ENCODE results near the gene RPS5.
"Not testable (repeated sequence)": the region's sequence is repeated elsewhere in the genome, so short reads cannot be mapped to it uniquely, and the experiment has no call there.

RPS5 gene

GRCh38 chr19:58406818-58407657, 20.0 kb downstream of the RPS5 start:
- DNase-seq (ENCODE audit: low spot score): no peak

DNA sequence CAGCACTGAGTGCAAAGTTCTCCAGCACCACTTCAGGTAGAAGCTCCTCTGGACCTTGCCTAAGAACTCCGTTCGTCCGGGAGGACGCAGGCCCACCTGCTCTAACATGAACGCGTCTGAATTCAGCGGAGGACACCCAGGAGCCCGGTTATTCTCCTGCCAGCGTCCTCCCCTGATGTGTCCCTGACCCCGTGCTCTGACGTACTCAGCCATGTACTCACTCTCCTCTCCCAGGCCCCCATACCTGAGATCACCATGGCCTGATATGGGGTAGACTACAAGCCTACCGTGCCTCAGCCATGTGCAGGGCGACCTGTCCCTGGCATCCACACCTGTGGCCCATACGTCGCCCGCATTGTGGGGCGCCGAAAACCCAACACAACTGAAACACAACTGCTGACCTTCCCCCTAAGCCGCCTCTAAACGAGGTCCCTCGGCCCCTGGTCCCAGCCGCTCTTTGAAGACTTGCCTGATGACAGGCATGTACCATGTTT, 20.6 kb downstream of the RPS5 start:
- no peak for DNase-seq (ENCODE audit: low spot score)

GRCh38 chr19:58408152-58409009, 21.3 kb downstream of the RPS5 start, which contains the start of gene ZNF584:
TSS of gene ZNF584 (plus strand) at chr19:58408649. CDS start at chr19:58409148, 499 bp downstream.
- peak; percentile 97 for DNase-seq (ENCODE audit: low spot score)

- DNase-seq (ENCODE audit: low spot score): no peak
These were observed 22.1 kb downstream of the RPS5 start for GRCh38 chr19:58409010-58409790.

DNA sequence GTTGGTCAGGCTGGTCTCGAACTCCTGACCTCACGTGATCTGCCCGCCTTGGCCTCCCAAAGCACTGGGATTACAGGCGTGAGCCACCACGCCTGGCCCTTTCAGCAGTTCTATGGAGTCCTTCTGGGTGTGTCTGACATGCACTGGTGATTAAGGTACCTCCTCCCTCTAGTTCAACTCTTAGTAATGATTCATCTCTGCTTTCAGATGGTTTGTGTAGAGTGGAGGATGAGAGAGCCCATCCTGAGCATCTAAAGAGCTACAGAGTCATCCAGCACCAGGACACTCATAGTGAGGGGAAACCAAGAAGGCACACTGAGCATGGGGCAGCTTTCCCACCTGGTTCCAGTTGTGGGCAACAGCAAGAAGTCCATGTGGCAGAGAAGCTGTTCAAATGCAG, 29.5 kb downstream of the RPS5 start:
- DNase-seq (ENCODE audit: low spot score): no peak

DNA sequence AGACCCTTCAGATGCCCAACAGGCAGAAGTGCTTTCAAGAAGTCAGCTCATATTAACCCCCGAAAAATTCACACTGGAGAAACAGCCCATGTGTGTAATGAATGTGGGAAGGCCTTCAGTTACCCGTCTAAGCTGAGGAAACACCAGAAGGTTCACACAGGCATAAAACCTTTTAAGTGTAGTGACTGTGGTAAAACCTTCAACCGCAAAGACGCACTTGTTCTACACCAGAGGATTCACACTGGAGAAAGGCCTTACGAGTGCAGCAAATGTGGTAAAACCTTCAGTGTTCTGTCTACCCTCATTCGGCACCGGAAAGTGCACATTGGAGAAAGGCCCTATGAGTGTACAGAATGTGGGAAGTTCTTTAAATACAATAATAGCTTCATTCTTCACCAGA, 30.0 kb downstream of the RPS5 start:
- no peak for DNase-seq (ENCODE audit: low spot score)

- no peak for DNase-seq (ENCODE audit: low spot score)
These were observed 41.5 kb downstream of the RPS5 start for GRCh38 chr19:58428617-58429016.

GRCh38 chr19:58429745-58430144, 42.7 kb downstream of the RPS5 start:
- DNase-seq (ENCODE audit: low spot score): no peak

DNA sequence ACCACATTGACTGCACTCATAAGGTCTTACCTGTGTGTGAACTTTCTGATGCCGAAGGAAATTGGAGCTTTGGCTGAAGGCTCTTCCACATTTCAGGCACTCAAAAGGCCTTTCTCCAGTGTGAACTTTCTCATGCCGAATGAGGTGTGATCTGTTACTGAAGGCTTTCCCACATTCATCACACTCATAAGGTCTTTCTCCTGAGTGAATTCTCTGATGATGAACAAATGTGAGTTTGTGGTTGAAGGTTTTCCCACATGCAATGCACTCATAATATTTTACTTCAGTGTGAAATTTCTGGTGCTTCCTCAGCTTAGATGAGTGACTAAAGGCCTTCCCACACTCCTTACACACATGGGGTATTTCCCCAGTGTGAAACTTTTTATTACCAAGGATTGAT, 47.1 kb downstream of the RPS5 start:
- no peak for DNase-seq (ENCODE audit: low spot score)

DNA sequence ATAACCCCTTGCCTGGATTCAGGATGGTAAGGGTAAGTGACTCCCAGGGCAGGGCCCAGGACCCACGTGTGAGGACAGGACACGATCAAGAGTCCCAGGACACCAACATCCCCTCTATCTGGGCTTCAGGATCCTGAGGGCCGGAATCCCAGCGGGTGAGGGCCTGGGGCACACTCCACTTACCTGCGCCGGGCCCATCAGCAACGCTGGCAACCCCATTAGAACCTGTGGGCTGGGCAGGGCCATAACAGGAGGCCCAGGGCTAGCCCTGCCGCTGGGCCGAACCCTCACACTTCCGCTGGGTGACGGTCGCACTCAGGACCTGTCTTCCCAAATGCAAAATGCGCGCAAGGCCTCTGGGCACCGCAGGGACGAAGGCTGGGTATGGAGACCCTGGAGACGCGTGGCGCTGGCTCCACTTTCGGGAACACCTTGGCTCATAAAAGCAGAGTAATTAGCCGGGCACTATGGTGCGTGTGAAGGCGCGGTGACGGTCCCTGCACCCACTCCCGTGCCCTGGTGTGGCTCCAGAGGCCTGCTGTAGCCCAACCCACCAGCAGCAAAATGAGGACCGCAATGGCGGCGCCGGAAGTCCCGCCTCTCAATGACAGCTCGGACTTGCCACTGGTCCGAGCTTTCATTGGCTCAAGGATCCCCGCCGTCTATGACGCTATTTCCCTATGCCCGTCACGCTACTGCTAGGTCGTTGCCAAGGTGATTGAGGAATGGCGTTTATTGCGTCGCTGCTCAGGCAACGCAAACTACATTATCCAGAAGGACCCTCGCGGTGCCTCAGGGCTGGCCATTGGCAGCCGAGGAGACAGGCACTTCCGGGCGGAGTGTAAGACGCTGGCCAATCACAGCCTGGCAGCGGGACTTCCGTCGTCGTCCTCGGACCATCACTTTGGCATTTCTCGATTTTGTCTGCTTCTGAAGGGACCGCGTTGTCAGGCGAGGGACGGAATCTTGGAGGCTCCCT, 52.8 kb downstream of the RPS5 start, which contains the start of gene ZNF132:
TSS of gene ZNF132 (minus strand) at position 578 of the 979 bp plus-strand sequence. CDS start at position 246, 332 bp downstream.
- DNase-seq (ENCODE audit: low spot score): peak; percentile 99

DNA sequence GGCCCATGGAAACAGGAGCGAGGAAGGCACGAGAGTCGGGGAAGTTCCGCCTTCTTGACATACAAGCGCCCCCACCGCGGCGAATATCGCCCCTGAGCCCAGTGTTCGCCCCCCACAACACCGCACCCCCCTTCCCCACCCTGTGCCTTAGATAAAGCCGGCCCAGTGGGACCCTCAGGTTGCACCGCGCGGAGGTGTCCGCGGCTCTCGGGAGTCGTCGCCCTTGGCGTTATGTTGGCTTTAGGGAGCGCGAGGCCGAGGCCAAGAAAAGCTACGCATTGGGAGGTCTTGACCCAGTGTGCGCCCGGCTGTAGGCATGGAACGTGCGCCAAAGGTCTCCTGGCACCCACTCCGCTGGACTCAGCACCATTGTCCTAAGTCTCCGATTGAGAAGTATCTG, 53.5 kb downstream of the RPS5 start:
- no peak for DNase-seq (ENCODE audit: low spot score)

- not testable (repeated sequence) for DNase-seq (ENCODE audit: low spot score)
These were observed 55.9 kb downstream of the RPS5 start for GRCh38 chr19:58442986-58443385.
